ENCODE measurements around the gene JPH2. TPM values are rescaled to one million over a fixed set of nuclear protein-coding genes. Genes with fewer than 3 reads are reported as not detected.
"Not testable (repeated sequence)": the region's sequence is repeated elsewhere in the genome, so short reads cannot be mapped to it uniquely, and the experiment has no call there.

JPH2 gene
- total RNA-seq, 1 experiment from 2014 or later = 14.7 TPM

DNA sequence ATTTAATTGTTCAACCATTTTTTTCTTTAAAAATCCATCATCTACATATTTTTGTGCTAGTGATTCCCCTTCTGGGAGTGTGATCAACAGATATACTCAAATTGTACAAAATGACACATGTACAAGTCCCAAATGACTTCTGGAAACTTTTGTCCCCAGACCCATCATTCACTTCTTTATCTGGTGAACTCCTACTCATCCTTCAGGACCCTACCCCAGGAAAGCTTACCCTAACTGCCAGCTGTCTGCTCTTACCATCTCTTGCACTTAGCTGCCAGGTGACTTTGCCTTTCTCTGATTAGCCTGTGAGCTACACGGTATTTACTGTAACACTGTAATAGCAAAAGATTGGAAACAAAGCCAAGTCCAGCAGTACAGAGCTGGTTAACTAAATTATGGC is 55.3 kb downstream of the JPH2 start:
- H3K4me3 Mint-ChIP-seq (ENCODE audit: unreplicated experiment) = no peak overlapping the region
- H3K4me1 Mint-ChIP-seq (ENCODE audit: insufficient read depth, unreplicated experiment) = no peaks in the 10 kb centered on the region
- POLR2A ChIA-PET = interaction anchor here (1.7 kb wide), 1 partner anchor 11 kb away, joined by 5 read pairs; no protein-coding TSS in a partner anchor
- intact Hi-C loops (cut with micrococcal nuclease) = no loop called here
- H3K27ac Mint-ChIP-seq (ENCODE audit: low read depth, unreplicated experiment) = no peak overlapping the region
- TF ChIP-seq, protein P1, sequence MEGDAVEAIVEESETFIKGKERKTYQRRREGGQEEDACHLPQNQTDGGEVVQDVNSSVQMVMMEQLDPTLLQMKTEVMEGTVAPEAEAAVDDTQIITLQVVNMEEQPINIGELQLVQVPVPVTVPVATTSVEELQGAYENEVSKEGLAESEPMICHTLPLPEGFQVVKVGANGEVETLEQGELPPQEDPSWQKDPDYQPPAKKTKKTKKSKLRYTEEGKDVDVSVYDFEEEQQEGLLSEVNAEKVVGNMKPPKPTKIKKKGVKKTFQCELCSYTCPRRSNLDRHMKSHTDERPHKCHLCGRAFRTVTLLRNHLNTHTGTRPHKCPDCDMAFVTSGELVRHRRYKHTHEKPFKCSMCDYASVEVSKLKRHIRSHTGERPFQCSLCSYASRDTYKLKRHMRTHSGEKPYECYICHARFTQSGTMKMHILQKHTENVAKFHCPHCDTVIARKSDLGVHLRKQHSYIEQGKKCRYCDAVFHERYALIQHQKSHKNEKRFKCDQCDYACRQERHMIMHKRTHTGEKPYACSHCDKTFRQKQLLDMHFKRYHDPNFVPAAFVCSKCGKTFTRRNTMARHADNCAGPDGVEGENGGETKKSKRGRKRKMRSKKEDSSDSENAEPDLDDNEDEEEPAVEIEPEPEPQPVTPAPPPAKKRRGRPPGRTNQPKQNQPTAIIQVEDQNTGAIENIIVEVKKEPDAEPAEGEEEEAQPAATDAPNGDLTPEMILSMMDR (IDR thresholded peaks at IDR 0.05; ENCODE audit: unreplicated experiment) = no peak
- no peak for DNase-seq (ENCODE audit: unreplicated experiment)
- no peaks in the 10 kb centered on the region for H3K9me3 Mint-ChIP-seq (ENCODE audit: unreplicated experiment)
- no peaks in the 10 kb centered on the region for H3K36me3 Mint-ChIP-seq (ENCODE audit: insufficient read depth, unreplicated experiment)
- BruUV-seq (replicated peaks) = no TSS peak
- CTCF ChIA-PET = interaction anchor here (0.5 to 2.5 kb wide), 10 partner anchors 8 to 594 kb away, joined by 3 to 17 read pairs (median 3); partner anchors contain the start of gene FITM2
- H3K27me3 Mint-ChIP-seq (ENCODE audit: insufficient read depth, unreplicated experiment) = no peaks in the 10 kb centered on the region

GRCh38 chr20:44129911-44130718 is 56.9 kb downstream of the JPH2 start:
- no peak for DNase-seq (ENCODE audit: unreplicated experiment)
- H3K9me3 Mint-ChIP-seq (ENCODE audit: unreplicated experiment) = no peaks in the 10 kb centered on the region
- H3K4me1 Mint-ChIP-seq (ENCODE audit: insufficient read depth, unreplicated experiment) = no peaks in the 10 kb centered on the region
- CTCF ChIA-PET = interaction anchor here (0.6 to 2.5 kb wide), 6 partner anchors 8 to 60 kb away, joined by 3 to 15 read pairs (median 6); no protein-coding TSS in a partner anchor
- intact Hi-C loops (cut with micrococcal nuclease) = no loop called here
- POLR2A ChIA-PET = interaction anchor here (0.6 to 0.9 kb wide), 4 partner anchors 13 to 58 kb away, joined by 3 read pairs; no protein-coding TSS in a partner anchor
- TF ChIP-seq, protein P1 (IDR thresholded peaks at IDR 0.05; ENCODE audit: unreplicated experiment) = no peak
- no peak overlapping the region for H3K27ac Mint-ChIP-seq (ENCODE audit: low read depth, unreplicated experiment)
- no peak overlapping the region for H3K4me3 Mint-ChIP-seq (ENCODE audit: unreplicated experiment)
- H3K27me3 Mint-ChIP-seq (ENCODE audit: insufficient read depth, unreplicated experiment) = no peaks in the 10 kb centered on the region
- no TSS peak for BruUV-seq (replicated peaks)
- H3K36me3 Mint-ChIP-seq (ENCODE audit: insufficient read depth, unreplicated experiment) = no peaks in the 10 kb centered on the region

GRCh38 chr20:44129300-44129699 is 57.7 kb downstream of the JPH2 start:
- ChIA-PET CTCF (interaction anchor here (0.6 to 2.3 kb wide), 7 partner anchors 7 to 765 kb away, joined by 3 to 15 read pairs (median 5); no protein-coding TSS in a partner anchor), POLR2A (interaction anchor here (0.9 kb wide), 1 partner anchor 58 kb away, joined by 3 read pairs; no protein-coding TSS in a partner anchor)
- DNase-seq (ENCODE audit: unreplicated experiment); BruUV-seq (replicated peaks); H3K9me3 Mint-ChIP-seq (ENCODE audit: unreplicated experiment); H3K4me1 Mint-ChIP-seq (ENCODE audit: insufficient read depth, unreplicated experiment); H3K4me3 Mint-ChIP-seq (ENCODE audit: unreplicated experiment); H3K27ac Mint-ChIP-seq (ENCODE audit: low read depth, unreplicated experiment); H3K36me3 Mint-ChIP-seq (ENCODE audit: insufficient read depth, unreplicated experiment); intact Hi-C loops (cut with micrococcal nuclease); H3K27me3 Mint-ChIP-seq (ENCODE audit: insufficient read depth, unreplicated experiment): not testable (repeated sequence)

DNA sequence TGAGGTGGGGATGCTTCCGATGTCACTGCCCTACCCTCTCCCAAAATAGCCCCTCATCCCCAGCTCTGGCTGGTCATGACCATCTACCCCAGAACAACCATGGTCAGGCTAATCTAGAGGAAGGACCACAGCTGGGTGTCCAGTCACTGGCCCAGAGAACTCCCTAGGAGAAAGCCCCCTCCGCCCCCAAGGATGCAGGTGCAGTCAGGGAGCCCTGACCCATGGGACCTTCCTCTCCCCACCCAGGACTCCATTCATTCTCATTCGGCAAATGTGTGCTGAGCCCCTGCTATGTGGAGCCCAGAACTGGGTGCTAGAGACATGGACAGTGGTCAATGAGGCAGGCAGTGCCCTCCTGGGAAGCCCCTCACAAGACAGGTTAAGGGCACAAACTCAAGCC is 60.5 kb downstream of the JPH2 start:
- ChIA-PET CTCF (interaction anchor here (0.6 to 4.0 kb wide), 4 partner anchors 10 to 558 kb away, joined by 3 to 27 read pairs (median 3); no protein-coding TSS in a partner anchor), POLR2A (no interaction called here)
- Mint-ChIP-seq H3K36me3 (ENCODE audit: insufficient read depth, unreplicated experiment) (no peaks in the 10 kb centered on the region), H3K27ac (ENCODE audit: low read depth, unreplicated experiment) (no peak overlapping the region), H3K4me3 (ENCODE audit: unreplicated experiment) (no peak overlapping the region), H3K27me3 (ENCODE audit: insufficient read depth, unreplicated experiment) (no peaks in the 10 kb centered on the region), H3K4me1 (ENCODE audit: insufficient read depth, unreplicated experiment) (no peaks in the 10 kb centered on the region), H3K9me3 (ENCODE audit: unreplicated experiment) (no peaks in the 10 kb centered on the region)
- BruUV-seq (replicated peaks) = no TSS peak
- intact Hi-C loops (cut with micrococcal nuclease) = no loop called here
- DNase-seq (ENCODE audit: unreplicated experiment) = no peak
- TF ChIP-seq, protein P1 (IDR thresholded peaks at IDR 0.05; ENCODE audit: unreplicated experiment) = no peak
